ENCODE measurements around the gene ZNF143.

GRCh38 chr11:9498457-9499078 lies 37.8 kb downstream of the ZNF143 start:
- TF ChIP-seq FOXM1 (IDR thresholded peaks at IDR 0.05; ENCODE audit: borderline replicate concordance) = no peak
- no peak for TF ChIP-seq ZNF384 (IDR thresholded peaks at IDR 0.05)
- TF ChIP-seq SUZ12 (IDR thresholded peaks at IDR 0.05) = no peak
- TF ChIP-seq ELF4 (IDR thresholded peaks at IDR 0.05) = no peak
- TF ChIP-seq, protein P1, sequence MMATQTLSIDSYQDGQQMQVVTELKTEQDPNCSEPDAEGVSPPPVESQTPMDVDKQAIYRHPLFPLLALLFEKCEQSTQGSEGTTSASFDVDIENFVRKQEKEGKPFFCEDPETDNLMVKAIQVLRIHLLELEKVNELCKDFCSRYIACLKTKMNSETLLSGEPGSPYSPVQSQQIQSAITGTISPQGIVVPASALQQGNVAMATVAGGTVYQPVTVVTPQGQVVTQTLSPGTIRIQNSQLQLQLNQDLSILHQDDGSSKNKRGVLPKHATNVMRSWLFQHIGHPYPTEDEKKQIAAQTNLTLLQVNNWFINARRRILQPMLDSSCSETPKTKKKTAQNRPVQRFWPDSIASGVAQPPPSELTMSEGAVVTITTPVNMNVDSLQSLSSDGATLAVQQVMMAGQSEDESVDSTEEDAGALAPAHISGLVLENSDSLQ (IDR thresholded peaks at IDR 0.05) = no peak
- no peak for TF ChIP-seq SP1 (IDR thresholded peaks at IDR 0.05)
- TF ChIP-seq BHLHE40 (IDR thresholded peaks at IDR 0.05; ENCODE audit: borderline replicate concordance) = no peak
- TF ChIP-seq L3MBTL2 (conservative IDR thresholded peaks at IDR 0.05) = no peak
